ENCODE data around the gene TGOLN2. TPM values are rescaled to one million over a fixed set of nuclear protein-coding genes. Genes with fewer than 3 reads are reported as not detected.
"Not testable (repeated sequence)": the region's sequence is repeated elsewhere in the genome, so short reads cannot be mapped to it uniquely, and the experiment has no call there.

Gene TGOLN2
- total and polyA plus RNA-seq, 2 donors: 27.4 to 33.4 TPM

- WGBS: 97% methylated on average over 14 of the region's 14 CpGs
- no peak overlapping the region for H3K4me3 ChIP-seq (ENCODE audit: low read length in 2 of 2)
- no peak for DNase-seq (ENCODE audit: low read depth in 6 of 9, low spot score in 9 of 9)
- no peaks in the 10 kb centered on the region for H3K4me1 ChIP-seq (ENCODE audit: control insufficient read depth in 2 of 2, insufficient read depth in 2 of 2, low read length in 2 of 2)
- peaks cover 25 to 39% of the 10 kb centered on the region in 2 donors for H3K36me3 ChIP-seq (ENCODE audit: control insufficient read depth in 2 of 2, insufficient read depth in 2 of 2, low read length in 1 of 2)
- H3K27me3 ChIP-seq (ENCODE audit: control insufficient read depth in 2 of 2, insufficient read depth in 1 of 2, low read length in 1 of 2): no peaks in the 10 kb centered on the region
- no peak overlapping the region for H3K27ac ChIP-seq (ENCODE audit: low read depth in 1 of 2, low read length in 1 of 2)
- H3K9me3 ChIP-seq (ENCODE audit: control insufficient read depth in 2 of 2, insufficient read depth in 1 of 2, low read length in 1 of 2): no peaks in the 10 kb centered on the region
Observed at GRCh38 chr2:85344356-85344954, 16.7 kb upstream of the TGOLN2 start.

DNA sequence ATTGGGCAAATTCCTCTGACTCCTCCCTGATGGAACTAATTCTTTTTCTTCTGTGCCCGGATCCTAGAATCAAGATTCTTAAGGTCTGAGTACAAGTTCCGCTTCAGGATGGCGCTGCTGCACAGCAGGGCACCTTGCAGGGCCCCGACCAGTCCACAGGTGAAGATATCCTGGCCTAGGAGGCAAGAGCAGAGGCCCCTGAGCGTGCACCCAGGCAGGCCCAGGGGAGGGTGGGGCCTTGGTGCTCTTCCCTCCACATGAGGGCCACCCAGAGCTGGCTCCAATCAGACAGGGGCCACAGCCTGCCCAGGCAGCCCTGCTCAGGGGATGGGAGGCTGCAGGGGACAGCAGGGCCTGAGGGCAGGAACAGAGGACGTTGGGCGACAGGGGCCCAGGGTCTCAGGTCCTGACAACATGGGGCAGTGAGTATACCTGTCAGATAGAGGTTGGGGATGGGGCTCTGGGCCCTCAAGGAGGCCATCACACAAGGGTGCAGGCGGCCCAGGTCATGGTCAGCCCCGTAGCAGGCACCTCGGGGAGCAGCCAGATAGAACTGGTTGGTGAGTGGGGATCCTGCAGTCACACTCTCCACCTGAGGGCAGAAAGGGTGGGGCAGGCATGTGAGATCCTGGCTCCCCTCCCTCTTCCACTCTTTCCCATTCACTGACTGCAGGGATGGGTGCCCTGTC lies 15.6 kb upstream of the TGOLN2 start:
- H3K27ac ChIP-seq (ENCODE audit: low read depth in 1 of 2, low read length in 1 of 2); H3K4me3 ChIP-seq (ENCODE audit: low read length in 2 of 2); H3K27me3 ChIP-seq (ENCODE audit: control insufficient read depth in 2 of 2, insufficient read depth in 1 of 2, low read length in 1 of 2); DNase-seq (ENCODE audit: low read depth in 6 of 9, low spot score in 9 of 9); H3K4me1 ChIP-seq (ENCODE audit: control insufficient read depth in 2 of 2, insufficient read depth in 2 of 2, low read length in 2 of 2); H3K9me3 ChIP-seq (ENCODE audit: control insufficient read depth in 2 of 2, insufficient read depth in 1 of 2, low read length in 1 of 2): not testable (repeated sequence)
- WGBS: 98% methylated on average over 10 of the region's 10 CpGs
- H3K36me3 ChIP-seq (ENCODE audit: control insufficient read depth in 2 of 2, insufficient read depth in 2 of 2, low read length in 1 of 2): peaks cover 19 to 33% of the 10 kb centered on the region in 2 donors

- H3K27me3 ChIP-seq (ENCODE audit: control insufficient read depth in 2 of 2, insufficient read depth in 1 of 2, low read length in 1 of 2): no peaks in the 10 kb centered on the region
- H3K4me1 ChIP-seq (ENCODE audit: control insufficient read depth in 2 of 2, insufficient read depth in 2 of 2, low read length in 2 of 2): no peaks in the 10 kb centered on the region
- WGBS: 97% methylated on average over 3 of the region's 3 CpGs
- peaks cover 16 to 29% of the 10 kb centered on the region in 2 donors for H3K36me3 ChIP-seq (ENCODE audit: control insufficient read depth in 2 of 2, insufficient read depth in 2 of 2, low read length in 1 of 2)
- no peak overlapping the region for H3K4me3 ChIP-seq (ENCODE audit: low read length in 2 of 2)
- no peak for DNase-seq (ENCODE audit: low read depth in 6 of 9, low spot score in 9 of 9)
- H3K27ac ChIP-seq (ENCODE audit: low read depth in 1 of 2, low read length in 1 of 2): no peak overlapping the region
- H3K9me3 ChIP-seq (ENCODE audit: control insufficient read depth in 2 of 2, insufficient read depth in 1 of 2, low read length in 1 of 2): no peaks in the 10 kb centered on the region
Observed at GRCh38 chr2:85342156-85342555, 14.4 kb upstream of the TGOLN2 start.

- Histone ChIP-seq H3K4me3 (ENCODE audit: low read length in 2 of 2) (no peak overlapping the region), H3K27ac (ENCODE audit: low read depth in 1 of 2, low read length in 1 of 2) (no peak overlapping the region), H3K9me3 (ENCODE audit: control insufficient read depth in 2 of 2, insufficient read depth in 1 of 2, low read length in 1 of 2) (no peaks in the 10 kb centered on the region), H3K27me3 (ENCODE audit: control insufficient read depth in 2 of 2, insufficient read depth in 1 of 2, low read length in 1 of 2) (no peaks in the 10 kb centered on the region), H3K4me1 (ENCODE audit: control insufficient read depth in 2 of 2, insufficient read depth in 2 of 2, low read length in 2 of 2) (no peaks in the 10 kb centered on the region), H3K36me3 (ENCODE audit: control insufficient read depth in 2 of 2, insufficient read depth in 2 of 2, low read length in 1 of 2) (peaks cover 10 to 29% of the 10 kb centered on the region in 2 donors)
- DNase-seq (ENCODE audit: low read depth in 6 of 9, low spot score in 9 of 9): no peak
- WGBS: 98% methylated on average over 30 of the region's 30 CpGs
Observed at GRCh38 chr2:85341269-85342029, 13.7 kb upstream of the TGOLN2 start.

DNA sequence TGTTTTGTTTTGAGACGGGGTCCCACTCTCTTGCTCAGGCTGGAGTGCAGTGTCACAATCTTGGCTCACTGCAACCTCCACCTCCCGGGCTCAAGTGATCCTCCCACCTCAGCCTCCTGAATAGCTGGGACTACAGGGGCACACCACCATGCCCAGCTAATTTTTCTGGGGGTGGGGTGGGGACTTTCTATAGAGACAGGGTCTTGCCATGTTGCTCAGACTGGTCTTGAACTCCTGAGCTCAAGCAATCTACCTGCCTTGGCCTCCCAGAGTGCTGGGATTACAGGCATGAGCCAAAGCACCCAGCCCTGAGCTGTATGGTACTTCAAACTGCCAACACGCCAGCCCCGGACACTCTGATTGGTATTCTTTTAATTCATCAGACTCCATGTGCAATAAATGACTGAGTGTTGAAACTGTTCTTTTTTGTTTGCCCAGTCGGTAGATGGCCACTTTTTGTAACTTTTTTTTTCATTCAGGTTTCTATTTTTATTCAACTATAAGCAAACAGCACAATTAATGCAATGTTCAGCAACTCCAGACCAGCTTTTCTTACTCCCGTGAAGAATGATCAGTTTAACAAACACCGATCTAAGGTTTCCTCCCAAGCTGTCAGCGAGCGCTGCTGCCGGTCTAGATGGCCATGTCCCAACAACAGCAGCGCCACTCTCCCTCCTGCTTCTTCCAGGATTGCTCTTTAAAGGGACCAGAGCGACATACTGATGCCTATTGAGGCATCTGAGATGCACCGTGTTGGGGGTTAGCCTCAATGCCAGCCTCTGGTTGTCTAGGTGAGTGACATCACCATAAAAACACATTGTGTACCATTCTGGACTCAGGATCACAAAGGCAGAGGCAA lies 12.5 kb upstream of the TGOLN2 start:
- Histone ChIP-seq H3K9me3 (ENCODE audit: control insufficient read depth in 2 of 2, insufficient read depth in 1 of 2, low read length in 1 of 2) (no peaks in the 10 kb centered on the region), H3K36me3 (ENCODE audit: control insufficient read depth in 2 of 2, insufficient read depth in 2 of 2, low read length in 1 of 2) (peaks cover 4 to 17% of the 10 kb centered on the region in 2 donors), H3K4me1 (ENCODE audit: control insufficient read depth in 2 of 2, insufficient read depth in 2 of 2, low read length in 2 of 2) (no peaks in the 10 kb centered on the region), H3K27me3 (ENCODE audit: control insufficient read depth in 2 of 2, insufficient read depth in 1 of 2, low read length in 1 of 2) (no peaks in the 10 kb centered on the region), H3K4me3 (ENCODE audit: low read length in 2 of 2) (no peak overlapping the region), H3K27ac (ENCODE audit: low read depth in 1 of 2, low read length in 1 of 2) (no peak overlapping the region)
- DNase-seq (ENCODE audit: low read depth in 6 of 9, low spot score in 9 of 9): no peak
- WGBS: 90% methylated on average over 13 of the region's 13 CpGs

- H3K27me3 ChIP-seq (ENCODE audit: control insufficient read depth in 2 of 2, insufficient read depth in 1 of 2, low read length in 1 of 2): no peaks in the 10 kb centered on the region
- H3K4me1 ChIP-seq (ENCODE audit: control insufficient read depth in 2 of 2, insufficient read depth in 2 of 2, low read length in 2 of 2): no peaks in the 10 kb centered on the region
- no peaks in the 10 kb centered on the region for H3K9me3 ChIP-seq (ENCODE audit: control insufficient read depth in 2 of 2, insufficient read depth in 1 of 2, low read length in 1 of 2)
- H3K36me3 ChIP-seq (ENCODE audit: control insufficient read depth in 2 of 2, insufficient read depth in 2 of 2, low read length in 1 of 2): no peaks in the 10 kb centered on the region
- H3K4me3 ChIP-seq (ENCODE audit: low read length in 2 of 2): no peak overlapping the region
- WGBS: 49% methylated on average over 2 of the region's 2 CpGs
- DNase-seq (ENCODE audit: low read depth in 6 of 9, low spot score in 9 of 9): no peak
- H3K27ac ChIP-seq (ENCODE audit: low read depth in 1 of 2, low read length in 1 of 2): no peak overlapping the region
Observed at GRCh38 chr2:85334928-85335327, 7.1 kb upstream of the TGOLN2 start.

GRCh38 chr2:85333877-85334276 lies 6.1 kb upstream of the TGOLN2 start:
- not testable (repeated sequence) for DNase-seq (ENCODE audit: low read depth in 6 of 9, low spot score in 9 of 9); H3K27me3 ChIP-seq (ENCODE audit: control insufficient read depth in 2 of 2, insufficient read depth in 1 of 2, low read length in 1 of 2); H3K27ac ChIP-seq (ENCODE audit: low read depth in 1 of 2, low read length in 1 of 2); H3K4me1 ChIP-seq (ENCODE audit: control insufficient read depth in 2 of 2, insufficient read depth in 2 of 2, low read length in 2 of 2); H3K4me3 ChIP-seq (ENCODE audit: low read length in 2 of 2); H3K36me3 ChIP-seq (ENCODE audit: control insufficient read depth in 2 of 2, insufficient read depth in 2 of 2, low read length in 1 of 2); H3K9me3 ChIP-seq (ENCODE audit: control insufficient read depth in 2 of 2, insufficient read depth in 1 of 2, low read length in 1 of 2)
- WGBS: 99% methylated on average over 4 of the region's 4 CpGs

- H3K36me3 ChIP-seq (ENCODE audit: control insufficient read depth in 2 of 2, insufficient read depth in 2 of 2, low read length in 1 of 2): peaks cover under 1 to 10% of the 10 kb centered on the region in 2 donors
- DNase-seq (ENCODE audit: low read depth in 6 of 9, low spot score in 9 of 9): no peak
- no peak overlapping the region for H3K27ac ChIP-seq (ENCODE audit: low read depth in 1 of 2, low read length in 1 of 2)
- no peaks in the 10 kb centered on the region for H3K27me3 ChIP-seq (ENCODE audit: control insufficient read depth in 2 of 2, insufficient read depth in 1 of 2, low read length in 1 of 2)
- 95% methylated on average over 13 of the region's 13 CpGs for WGBS
- H3K9me3 ChIP-seq (ENCODE audit: control insufficient read depth in 2 of 2, insufficient read depth in 1 of 2, low read length in 1 of 2): no peaks in the 10 kb centered on the region
- H3K4me1 ChIP-seq (ENCODE audit: control insufficient read depth in 2 of 2, insufficient read depth in 2 of 2, low read length in 2 of 2): peaks cover 4 to 6% of the 10 kb centered on the region in 2 donors
- no peak overlapping the region for H3K4me3 ChIP-seq (ENCODE audit: low read length in 2 of 2)
Observed at GRCh38 chr2:85330839-85331636, 3.2 kb upstream of the TGOLN2 start.

All from thymus (tissue), 11 donors.